PC-9 (cell line): ENCODE measurements around the gene CACNA1H. TPM values are rescaled to one million over a fixed set of nuclear protein-coding genes. Genes with fewer than 3 reads are reported as not detected.

Experiments used
- BruUV-seq: library from RNA; stranded (reverse); fragments of 400-500 nt; replicated peaks from 2 replicates; lab custom pipeline; 2021; lab: Mats Ljungman, UMichigan
- CTCF ChIA-PET: fragments of 300-600 bp; sonication (Branson Sonifier 250); formaldehyde crosslinking; loops from one replicate; lab custom pipeline; 2022; ENCODE audit warnings: antibody characterized with exemption; lab: Charles Lee
- POLR2A ChIA-PET: fragments of 300-600 bp; sonication (Branson Sonifier 250); formaldehyde crosslinking; loops from one replicate; lab custom pipeline; 2022; ENCODE audit warnings: antibody characterized with exemption; ENCODE audit not compliant: unreplicated experiment; lab: Charles Lee
- DNase-seq, 2 experiments: peaks; one replicate each; pipeline versions ENCODE4 v3.0.0 to v3.0.0-alpha.2; 2015 to 2022; ENCODE audit warnings: mixed read lengths in 1 of 2
- H2AFZ ChIP-seq: fragments of 200-600 bp; sonication (generic); 2 replicates; pipeline ENCODE4 v1.8.1; 2017; ENCODE audit warnings: antibody characterized with exemption
- H3F3A ChIP-seq: fragments of 200-600 bp; sonication (generic); 2 replicates; pipeline ENCODE4 v1.8.1; 2017; ENCODE audit warnings: antibody characterized with exemption, mild to moderate bottlenecking, low read depth; ENCODE audit not compliant: insufficient read depth
- H3K27ac ChIP-seq: fragments of 200-600 bp; sonication (generic); 2 replicates; pipeline ENCODE4 v1.6.1; 2016; ENCODE audit warnings: mixed run types
- H3K27me3 ChIP-seq: fragments of 200-600 bp; sonication (generic); 2 replicates; pipeline ENCODE4 v1.6.1; 2016; ENCODE audit warnings: low read depth, mixed run types; ENCODE audit not compliant: insufficient read depth
- H3K36me3 ChIP-seq: fragments of 200-600 bp; sonication (generic); 2 replicates; pipeline ENCODE4 v1.6.1; 2016; ENCODE audit warnings: low read depth, mixed run types
- H3K4me1 ChIP-seq: fragments of 200-600 bp; sonication (generic); replicated peaks from 2 replicates; pipeline ENCODE4 v1.6.1; 2016; ENCODE audit warnings: mixed run types; ENCODE audit not compliant: insufficient read depth
- H3K4me2 ChIP-seq: fragments of 200-600 bp; sonication (generic); 2 replicates; pipeline ENCODE4 v1.6.1; 2017; ENCODE audit warnings: mixed run types
- H3K4me3 ChIP-seq: fragments of 200-600 bp; sonication (generic); 2 replicates; pipeline ENCODE4 v1.6.1; 2016; ENCODE audit warnings: mixed run types
- H3K79me2 ChIP-seq: fragments of 200-600 bp; sonication (generic); 2 replicates; pipeline ENCODE4 v1.6.1; 2017; ENCODE audit warnings: low read depth, mixed run types
- H3K9me2 ChIP-seq: fragments of 200-600 bp; sonication (generic); 2 replicates; pipeline ENCODE4 v1.8.1; 2017; ENCODE audit warnings: mild to moderate bottlenecking; ENCODE audit not compliant: insufficient read depth
- H3K9me3 ChIP-seq: fragments of 200-600 bp; sonication (generic); 2 replicates; pipeline ENCODE4 v1.8.1; 2016; ENCODE audit warnings: low read depth; ENCODE audit not compliant: insufficient read depth
- H4K20me1 ChIP-seq: fragments of 200-600 bp; sonication (generic); 2 replicates; pipeline ENCODE4 v1.8.1; 2017; ENCODE audit not compliant: insufficient read depth
- EZH2 ChIP-seq: fragments of 200-600 bp; sonication (generic); IDR thresholded peaks from 2 replicates; pipeline ENCODE4 v1.8.0; 2017; ENCODE audit warnings: antibody characterized with exemption, low read depth
- intact Hi-C: fragments of 100-400 bp; cut with micrococcal nuclease; formaldehyde crosslinking; loops from one replicate; pipeline ENCODE4 v1.10.0; 2022; ENCODE audit not compliant: unreplicated experiment
- total RNA-seq: library from RNA; stranded (reverse); gene quantifications from 2 replicates; pipeline ENCODE4 v1.2.3, GENCODE V29; 2021
- TF ChIP-seq, protein P1 (sequence below): fragments of 200-600 bp; sonication (generic); conservative IDR thresholded peaks from 2 replicates; pipeline ENCODE4 v1.6.1; 2017; ENCODE audit warnings: mixed run types, antibody characterized with exemption, mild to moderate bottlenecking, moderate library complexity

CACNA1H gene
- total RNA-seq, 1 experiment from 2014 or later = not detected

GRCh38 chr16:1194665-1195392, 41.9 kb downstream of the CACNA1H start:
- H3K4me2 ChIP-seq = no peak overlapping the region
- DNase-seq = no peak
- no peaks in the 10 kb centered on the region for H3K9me3 ChIP-seq
- BruUV-seq = no TSS peak
- H3F3A ChIP-seq = no peaks in the 10 kb centered on the region
- ChIA-PET POLR2A (no interaction called here), CTCF (no interaction called here)
- H3K79me2 ChIP-seq = no peaks in the 10 kb centered on the region
- H3K9me2 ChIP-seq = no peaks in the 10 kb centered on the region
- no peak overlapping the region for H3K4me3 ChIP-seq
- TF ChIP-seq, protein P1, sequence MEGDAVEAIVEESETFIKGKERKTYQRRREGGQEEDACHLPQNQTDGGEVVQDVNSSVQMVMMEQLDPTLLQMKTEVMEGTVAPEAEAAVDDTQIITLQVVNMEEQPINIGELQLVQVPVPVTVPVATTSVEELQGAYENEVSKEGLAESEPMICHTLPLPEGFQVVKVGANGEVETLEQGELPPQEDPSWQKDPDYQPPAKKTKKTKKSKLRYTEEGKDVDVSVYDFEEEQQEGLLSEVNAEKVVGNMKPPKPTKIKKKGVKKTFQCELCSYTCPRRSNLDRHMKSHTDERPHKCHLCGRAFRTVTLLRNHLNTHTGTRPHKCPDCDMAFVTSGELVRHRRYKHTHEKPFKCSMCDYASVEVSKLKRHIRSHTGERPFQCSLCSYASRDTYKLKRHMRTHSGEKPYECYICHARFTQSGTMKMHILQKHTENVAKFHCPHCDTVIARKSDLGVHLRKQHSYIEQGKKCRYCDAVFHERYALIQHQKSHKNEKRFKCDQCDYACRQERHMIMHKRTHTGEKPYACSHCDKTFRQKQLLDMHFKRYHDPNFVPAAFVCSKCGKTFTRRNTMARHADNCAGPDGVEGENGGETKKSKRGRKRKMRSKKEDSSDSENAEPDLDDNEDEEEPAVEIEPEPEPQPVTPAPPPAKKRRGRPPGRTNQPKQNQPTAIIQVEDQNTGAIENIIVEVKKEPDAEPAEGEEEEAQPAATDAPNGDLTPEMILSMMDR = peak; percentile 81
- no peak for TF ChIP-seq EZH2
- no peaks in the 10 kb centered on the region for H3K36me3 ChIP-seq
- intact Hi-C loops = no loop called here
- 0 out of 2 replicates have a peak, but pooled peaks cover 6% of the 10 kb centered on the region for H3K27me3 ChIP-seq
- H2AFZ ChIP-seq = no peak overlapping the region
- no peaks in the 10 kb centered on the region for H3K4me1 ChIP-seq
- 0 out of 2 replicates have a peak, but pooled peaks cover 3% of the 10 kb centered on the region for H4K20me1 ChIP-seq
- no peak overlapping the region for H3K27ac ChIP-seq

DNA sequence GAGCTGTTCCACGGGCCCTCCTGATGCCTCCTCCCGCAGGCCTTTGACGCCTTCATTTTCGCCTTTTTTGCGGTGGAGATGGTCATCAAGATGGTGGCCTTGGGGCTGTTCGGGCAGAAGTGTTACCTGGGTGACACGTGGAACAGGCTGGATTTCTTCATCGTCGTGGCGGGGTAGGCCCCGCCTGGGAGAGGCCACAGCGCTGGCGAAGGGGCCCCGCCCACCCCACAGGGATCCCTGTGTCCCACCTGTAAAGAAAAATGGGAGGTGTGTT, 42.4 kb downstream of the CACNA1H start:
- Histone ChIP-seq H3K27ac (no peak overlapping the region), H3K4me1 (no peaks in the 10 kb centered on the region), H3F3A (no peaks in the 10 kb centered on the region), H2AFZ (no peak overlapping the region), H3K9me3 (no peaks in the 10 kb centered on the region), H4K20me1 (0 out of 2 replicates have a peak, but pooled peaks cover 3% of the 10 kb centered on the region), H3K36me3 (no peaks in the 10 kb centered on the region), H3K79me2 (no peaks in the 10 kb centered on the region), H3K27me3 (0 out of 2 replicates have a peak, but pooled peaks cover 6% of the 10 kb centered on the region), H3K9me2 (no peaks in the 10 kb centered on the region), H3K4me3 (no peak overlapping the region), H3K4me2 (no peak overlapping the region)
- ChIA-PET CTCF (no interaction called here), POLR2A (no interaction called here)
- TF ChIP-seq EZH2 = no peak
- TF ChIP-seq, protein P1 = no peak
- intact Hi-C loops = no loop called here
- no TSS peak for BruUV-seq
- DNase-seq = no peak

- H3K4me2 ChIP-seq = no peak overlapping the region
- no peaks in the 10 kb centered on the region for H3K4me1 ChIP-seq
- 0 out of 2 replicates have a peak, but pooled peaks cover 3% of the 10 kb centered on the region for H4K20me1 ChIP-seq
- ChIA-PET CTCF (no interaction called here), POLR2A (no interaction called here)
- H3K79me2 ChIP-seq = no peaks in the 10 kb centered on the region
- no peaks in the 10 kb centered on the region for H3F3A ChIP-seq
- no peaks in the 10 kb centered on the region for H3K36me3 ChIP-seq
- no peak overlapping the region for H2AFZ ChIP-seq
- H3K4me3 ChIP-seq = no peak overlapping the region
- no peak overlapping the region for H3K27ac ChIP-seq
- no TSS peak for BruUV-seq
- H3K9me2 ChIP-seq = no peaks in the 10 kb centered on the region
- no peak for DNase-seq
- H3K27me3 ChIP-seq = 0 out of 2 replicates have a peak, but pooled peaks cover 9% of the 10 kb centered on the region
- intact Hi-C loops = no loop called here
- no peaks in the 10 kb centered on the region for H3K9me3 ChIP-seq
- TF ChIP-seq, protein P1 = no peak
- TF ChIP-seq EZH2 = no peak
Observed at GRCh38 chr16:1196494-1196893, 43.6 kb downstream of the CACNA1H start.
